Measurements from ENCODE around the gene KRTAP10-12. TPM values are rescaled to one million over a fixed set of nuclear protein-coding genes. Genes with fewer than 3 reads are reported as not detected.

KRTAP10-12 gene
- total RNA-seq, 1 donor from 2014 or later, result not detected

DNA sequence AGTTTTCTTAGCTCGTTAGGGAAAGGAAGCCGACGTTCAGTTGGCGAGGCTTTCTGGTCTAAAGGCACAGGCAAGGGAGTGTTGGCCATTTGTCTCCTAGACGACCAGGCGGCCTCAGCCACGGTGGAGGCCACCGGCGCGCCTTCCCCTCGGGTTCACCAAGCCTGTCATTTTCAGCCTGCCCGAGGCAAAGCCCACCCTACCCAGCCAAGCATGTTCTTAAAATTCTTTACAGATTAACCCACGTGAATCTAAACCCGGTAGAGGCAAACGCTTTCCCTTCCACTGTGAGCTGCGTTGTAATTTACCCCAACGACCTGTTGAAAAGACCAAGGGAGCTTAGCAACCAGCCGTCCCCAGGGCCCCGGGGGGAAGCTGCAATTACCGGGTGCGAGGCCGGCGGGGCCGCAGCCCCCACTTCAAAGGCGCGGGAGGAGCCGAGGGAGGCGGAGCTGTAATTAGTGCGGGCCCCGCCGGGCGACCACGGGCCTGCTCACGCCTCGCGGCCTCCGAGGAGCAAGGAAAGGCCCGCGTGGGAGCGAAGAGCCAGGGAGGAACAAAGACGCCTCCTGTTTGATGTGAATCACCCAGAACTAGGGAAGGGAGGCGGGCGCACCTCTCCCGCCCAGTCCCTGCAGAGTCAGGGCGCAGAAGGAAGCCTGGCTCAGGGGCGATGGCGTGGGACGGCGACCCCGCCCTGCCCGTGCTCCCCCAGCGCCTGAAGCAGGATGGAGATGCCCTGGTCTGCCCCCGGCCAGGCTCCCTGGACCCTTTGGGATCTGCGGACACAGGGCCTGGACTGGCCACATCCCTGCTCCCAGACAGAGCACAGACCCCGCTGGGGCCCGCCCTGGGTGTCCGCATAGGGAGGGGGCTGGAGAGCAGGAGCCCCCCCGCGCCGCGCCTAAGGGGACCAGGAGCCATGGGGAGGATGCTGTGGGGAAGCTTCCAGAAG lies 26.5 kb downstream of the KRTAP10-12 start:
- DNase-seq (ENCODE audit: low read depth) (no peak), FAIRE-seq (no peak)
- H3K4me2 ChIP-seq (ENCODE audit: low read length), result no peak overlapping the region
- H3K9me3 ChIP-seq (ENCODE audit: insufficient read depth, low read depth, low read length), result no peaks in the 10 kb centered on the region
- Mint-ChIP-seq H3K4me3 (ENCODE audit: unreplicated experiment) (no peak overlapping the region), H3K4me1 (ENCODE audit: low read depth, unreplicated experiment) (peaks cover 5% of the 10 kb centered on the region), H3K9me3 (ENCODE audit: unreplicated experiment) (peaks cover 4% of the 10 kb centered on the region), H3K36me3 (ENCODE audit: low read depth, unreplicated experiment) (no peaks in the 10 kb centered on the region), H3K27me3 (ENCODE audit: low read depth, unreplicated experiment) (peaks cover 60% of the 10 kb centered on the region), H3K27ac (ENCODE audit: unreplicated experiment) (no peak overlapping the region)
- peaks cover 31% of the 10 kb centered on the region for H3K27me3 ChIP-seq (ENCODE audit: insufficient read depth, low read length)
- H3K4me1 ChIP-seq (ENCODE audit: insufficient read depth, low read length), result no peaks in the 10 kb centered on the region
- no peaks in the 10 kb centered on the region for H4K20me1 ChIP-seq (ENCODE audit: insufficient read depth, low read length)
- H3K4me3 ChIP-seq (ENCODE audit: insufficient read depth, low read depth, low read length), result no peak overlapping the region
- TF ChIP-seq, protein P1, sequence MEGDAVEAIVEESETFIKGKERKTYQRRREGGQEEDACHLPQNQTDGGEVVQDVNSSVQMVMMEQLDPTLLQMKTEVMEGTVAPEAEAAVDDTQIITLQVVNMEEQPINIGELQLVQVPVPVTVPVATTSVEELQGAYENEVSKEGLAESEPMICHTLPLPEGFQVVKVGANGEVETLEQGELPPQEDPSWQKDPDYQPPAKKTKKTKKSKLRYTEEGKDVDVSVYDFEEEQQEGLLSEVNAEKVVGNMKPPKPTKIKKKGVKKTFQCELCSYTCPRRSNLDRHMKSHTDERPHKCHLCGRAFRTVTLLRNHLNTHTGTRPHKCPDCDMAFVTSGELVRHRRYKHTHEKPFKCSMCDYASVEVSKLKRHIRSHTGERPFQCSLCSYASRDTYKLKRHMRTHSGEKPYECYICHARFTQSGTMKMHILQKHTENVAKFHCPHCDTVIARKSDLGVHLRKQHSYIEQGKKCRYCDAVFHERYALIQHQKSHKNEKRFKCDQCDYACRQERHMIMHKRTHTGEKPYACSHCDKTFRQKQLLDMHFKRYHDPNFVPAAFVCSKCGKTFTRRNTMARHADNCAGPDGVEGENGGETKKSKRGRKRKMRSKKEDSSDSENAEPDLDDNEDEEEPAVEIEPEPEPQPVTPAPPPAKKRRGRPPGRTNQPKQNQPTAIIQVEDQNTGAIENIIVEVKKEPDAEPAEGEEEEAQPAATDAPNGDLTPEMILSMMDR (IDR thresholded peaks at IDR 0.05; ENCODE audit: insufficient read depth, low read depth, low read length), result no peak
- TF ChIP-seq EZH2 (IDR thresholded peaks at IDR 0.05; ENCODE audit: insufficient read depth, low read length), result no peak
- no peaks in the 10 kb centered on the region for H3K36me3 ChIP-seq (ENCODE audit: insufficient read depth, low read length)
- H3K9ac ChIP-seq (ENCODE audit: low read length), result no peak overlapping the region
- no peaks in the 10 kb centered on the region for H3K79me2 ChIP-seq (ENCODE audit: insufficient read depth, low read length)
- H3K27ac ChIP-seq (ENCODE audit: low read depth, low read length), result no peak overlapping the region
- H2AFZ ChIP-seq (ENCODE audit: low read depth, low read length), result no peak overlapping the region

DNA sequence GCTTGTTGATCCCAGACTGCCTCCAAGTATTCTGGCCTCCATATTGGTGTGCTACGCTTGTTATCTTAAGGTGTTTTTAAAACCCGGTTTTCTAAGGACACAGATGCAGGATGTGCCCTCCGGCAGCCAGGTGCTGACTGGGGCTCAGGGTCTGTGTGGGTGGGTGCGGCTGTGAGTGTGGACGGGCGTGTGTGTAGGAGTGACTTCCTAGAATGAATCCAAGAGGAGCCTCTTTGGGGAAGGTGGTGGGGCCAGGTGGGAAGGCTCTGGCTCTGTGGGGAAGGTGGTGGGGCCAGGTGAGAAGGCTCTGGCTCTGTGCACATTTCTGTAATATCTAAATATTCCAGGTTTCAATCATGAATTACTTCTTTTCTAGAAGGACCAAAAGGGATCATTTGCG lies 27.2 kb downstream of the KRTAP10-12 start:
- no peak overlapping the region for H3K4me3 ChIP-seq (ENCODE audit: insufficient read depth, low read depth, low read length)
- Mint-ChIP-seq H3K36me3 (ENCODE audit: low read depth, unreplicated experiment) (no peaks in the 10 kb centered on the region), H3K27me3 (ENCODE audit: low read depth, unreplicated experiment) (peaks cover 57% of the 10 kb centered on the region), H3K4me3 (ENCODE audit: unreplicated experiment) (no peak overlapping the region), H3K4me1 (ENCODE audit: low read depth, unreplicated experiment) (peaks cover 5% of the 10 kb centered on the region), H3K9me3 (ENCODE audit: unreplicated experiment) (peaks cover 4% of the 10 kb centered on the region), H3K27ac (ENCODE audit: unreplicated experiment) (no peak overlapping the region)
- no peaks in the 10 kb centered on the region for H3K79me2 ChIP-seq (ENCODE audit: insufficient read depth, low read length)
- FAIRE-seq (no peak), DNase-seq (ENCODE audit: low read depth) (no peak)
- no peaks in the 10 kb centered on the region for H4K20me1 ChIP-seq (ENCODE audit: insufficient read depth, low read length)
- no peaks in the 10 kb centered on the region for H3K36me3 ChIP-seq (ENCODE audit: insufficient read depth, low read length)
- H3K4me2 ChIP-seq (ENCODE audit: low read length), result no peak overlapping the region
- no peaks in the 10 kb centered on the region for H3K9me3 ChIP-seq (ENCODE audit: insufficient read depth, low read depth, low read length)
- no peak overlapping the region for H3K9ac ChIP-seq (ENCODE audit: low read length)
- H3K27me3 ChIP-seq (ENCODE audit: insufficient read depth, low read length), result peaks cover 29% of the 10 kb centered on the region
- TF ChIP-seq EZH2 (IDR thresholded peaks at IDR 0.05; ENCODE audit: insufficient read depth, low read length), result no peak
- TF ChIP-seq, protein P1 (IDR thresholded peaks at IDR 0.05; ENCODE audit: insufficient read depth, low read depth, low read length), result no peak
- no peak overlapping the region for H3K27ac ChIP-seq (ENCODE audit: low read depth, low read length)
- no peaks in the 10 kb centered on the region for H3K4me1 ChIP-seq (ENCODE audit: insufficient read depth, low read length)
- H2AFZ ChIP-seq (ENCODE audit: low read depth, low read length), result no peak overlapping the region

DNA sequence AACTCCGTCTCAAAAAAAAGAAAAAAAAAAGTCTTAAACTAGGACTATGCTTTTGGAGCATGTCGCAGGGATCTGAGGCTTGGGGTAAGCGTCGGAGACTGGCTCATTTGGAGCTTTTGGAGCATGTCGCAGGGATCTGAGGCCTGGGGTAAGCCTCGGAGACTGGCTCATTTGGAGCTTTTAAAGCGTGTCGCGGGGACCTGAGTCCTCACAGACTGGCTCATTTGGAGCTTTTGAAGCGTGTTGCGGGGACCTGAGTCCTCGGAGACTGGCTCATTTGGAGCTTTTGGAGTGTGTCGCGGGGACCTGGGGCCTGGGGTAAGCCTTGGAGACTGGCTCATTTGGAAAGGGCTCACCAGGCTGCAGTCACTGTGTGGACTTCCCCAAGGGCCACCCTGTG lies 28.0 kb downstream of the KRTAP10-12 start:
- H3K27ac Mint-ChIP-seq (ENCODE audit: unreplicated experiment), result no peak overlapping the region
- Histone ChIP-seq H3K79me2 (ENCODE audit: insufficient read depth, low read length) (no peaks in the 10 kb centered on the region), H4K20me1 (ENCODE audit: insufficient read depth, low read length) (no peaks in the 10 kb centered on the region), H3K9me3 (ENCODE audit: insufficient read depth, low read depth, low read length) (peaks cover 2% of the 10 kb centered on the region), H3K4me3 (ENCODE audit: insufficient read depth, low read depth, low read length) (no peak overlapping the region), H3K4me1 (ENCODE audit: insufficient read depth, low read length) (no peaks in the 10 kb centered on the region), H3K9ac (ENCODE audit: low read length) (no peak overlapping the region), H3K27me3 (ENCODE audit: insufficient read depth, low read length) (peaks cover 22% of the 10 kb centered on the region), H3K27ac (ENCODE audit: low read depth, low read length) (no peak overlapping the region), H3K36me3 (ENCODE audit: insufficient read depth, low read length) (no peaks in the 10 kb centered on the region), H3K4me2 (ENCODE audit: low read length) (no peak overlapping the region), H2AFZ (ENCODE audit: low read depth, low read length) (no peak overlapping the region)
- H3K36me3 Mint-ChIP-seq (ENCODE audit: low read depth, unreplicated experiment), result no peaks in the 10 kb centered on the region
- DNase-seq (ENCODE audit: low read depth), result no peak
- peaks cover 5% of the 10 kb centered on the region for H3K4me1 Mint-ChIP-seq (ENCODE audit: low read depth, unreplicated experiment)
- peaks cover 55% of the 10 kb centered on the region for H3K27me3 Mint-ChIP-seq (ENCODE audit: low read depth, unreplicated experiment)
- H3K4me3 Mint-ChIP-seq (ENCODE audit: unreplicated experiment), result no peak overlapping the region
- TF ChIP-seq EZH2 (IDR thresholded peaks at IDR 0.05; ENCODE audit: insufficient read depth, low read length), result no peak
- TF ChIP-seq, protein P1 (IDR thresholded peaks at IDR 0.05; ENCODE audit: insufficient read depth, low read depth, low read length), result no peak
- FAIRE-seq, result no peak
- H3K9me3 Mint-ChIP-seq (ENCODE audit: unreplicated experiment), result peaks cover 4% of the 10 kb centered on the region
